ENCODE data around the gene CHD6.

- TF ChIP-seq CTCF (conservative IDR thresholded peaks at IDR 0.05), result no peak
- no peak for TF ChIP-seq ZFX (IDR thresholded peaks at IDR 0.05)
Observed at GRCh38 chr20:41415191-41415590, 203.0 kb downstream of the CHD6 start.

Data from C4-2B (cell line).